Measurements from ENCODE around the gene ZMIZ1. TPM values are rescaled to one million over a fixed set of nuclear protein-coding genes. Genes with fewer than 3 reads are reported as not detected.

ZMIZ1 gene
- total RNA-seq, 2 experiments from 2014 or later: 14.6 to 15.5 TPM

GRCh38 chr10:79356104-79356503 lies 287.3 kb downstream of the ZMIZ1 start:
- H3K27ac Mint-ChIP-seq: no peak overlapping the region
- Histone ChIP-seq H3K9me3 (ENCODE audit: control insufficient read depth in 1 of 2, insufficient read depth in 1 of 2, low read length in 2 of 2) (no peaks in the 10 kb centered on the region), H3K4me1 (ENCODE audit: insufficient read depth, low read length) (peaks cover 12% of the 10 kb centered on the region), H3K4me3 (ENCODE audit: low read length) (no peak overlapping the region), H3K36me3 (ENCODE audit: insufficient read depth, low read length) (peaks cover 46% of the 10 kb centered on the region), H3K27ac (ENCODE audit: low read depth in 1 of 2, low read length in 2 of 2) (no peak overlapping the region), H3K27me3 (ENCODE audit: control insufficient read depth in 1 of 2, insufficient read depth in 2 of 2, low read length in 2 of 2) (no peaks in the 10 kb centered on the region)
- ChIA-PET POLR2A (no interaction called here), CTCF (no interaction called here)
- DNase-seq (peak in 3 of 14 experiments; percentile 12 to 44 (median 29)), ATAC-seq (ENCODE audit: poor library complexity) (no peak)
- H3K27me3 Mint-ChIP-seq: no peaks in the 10 kb centered on the region
- H3K4me3 Mint-ChIP-seq: no peak overlapping the region
- TF ChIP-seq CTCF (IDR thresholded peaks at IDR 0.05): no peak
- H3K4me1 Mint-ChIP-seq (ENCODE audit: low read depth): no peaks in the 10 kb centered on the region
- no peaks in the 10 kb centered on the region for H3K9me3 Mint-ChIP-seq
- intact Hi-C loops (cut with DNase I, micrococcal nuclease): no loop called here
- H3K36me3 Mint-ChIP-seq (ENCODE audit: low read depth): peaks cover 74% of the 10 kb centered on the region

DNA sequence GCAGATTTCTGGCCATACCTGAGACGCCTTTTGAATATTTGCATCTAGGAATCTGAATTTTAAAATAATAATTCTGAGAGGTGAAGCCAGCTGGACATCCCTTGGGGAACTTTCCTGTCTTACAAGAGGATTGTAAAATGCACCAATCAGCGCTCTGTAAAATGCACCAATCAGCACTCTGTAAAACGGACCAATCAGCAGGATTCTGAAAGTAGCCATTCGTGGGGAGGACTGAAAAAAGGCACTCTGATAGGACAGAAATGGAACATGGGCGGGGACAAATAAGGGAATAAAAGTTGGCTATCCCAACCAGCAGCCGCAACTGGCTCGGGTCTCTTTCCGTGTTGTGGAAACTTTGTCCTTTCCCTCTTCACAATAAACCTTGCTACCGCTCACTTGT lies 288.4 kb downstream of the ZMIZ1 start:
- Histone ChIP-seq H3K27ac (ENCODE audit: low read depth in 1 of 2, low read length in 2 of 2) (no peak overlapping the region), H3K4me3 (ENCODE audit: low read length) (no peak overlapping the region), H3K36me3 (ENCODE audit: insufficient read depth, low read length) (peaks cover 35% of the 10 kb centered on the region), H3K9me3 (ENCODE audit: control insufficient read depth in 1 of 2, insufficient read depth in 1 of 2, low read length in 2 of 2) (no peaks in the 10 kb centered on the region), H3K4me1 (ENCODE audit: insufficient read depth, low read length) (peaks cover 10% of the 10 kb centered on the region), H3K27me3 (ENCODE audit: control insufficient read depth in 1 of 2, insufficient read depth in 2 of 2, low read length in 2 of 2) (no peaks in the 10 kb centered on the region)
- CTCF ChIA-PET: interaction anchor here (2.0 kb wide), 1 partner anchor 17 kb away, joined by 8 read pairs; no protein-coding TSS in a partner anchor
- no peak for TF ChIP-seq CTCF (IDR thresholded peaks at IDR 0.05)
- no peak overlapping the region for H3K27ac Mint-ChIP-seq
- H3K36me3 Mint-ChIP-seq (ENCODE audit: low read depth): peaks cover 63% of the 10 kb centered on the region
- no peaks in the 10 kb centered on the region for H3K27me3 Mint-ChIP-seq
- peak in 2 of 14 experiments; percentile 1 to 11 for DNase-seq
- no peaks in the 10 kb centered on the region for H3K9me3 Mint-ChIP-seq
- H3K4me3 Mint-ChIP-seq: no peak overlapping the region
- ATAC-seq (ENCODE audit: poor library complexity): no peak
- intact Hi-C loops (cut with DNase I, micrococcal nuclease): no loop called here
- POLR2A ChIA-PET: interaction anchor here (1.4 kb wide), 1 partner anchor 71 kb away, joined by 3 read pairs; no protein-coding TSS in a partner anchor
- peaks cover 10% of the 10 kb centered on the region for H3K4me1 Mint-ChIP-seq (ENCODE audit: low read depth)

GRCh38 chr10:79358811-79359210 lies 290.0 kb downstream of the ZMIZ1 start:
- CTCF ChIA-PET: interaction anchor here (1.4 to 2.0 kb wide), 2 partner anchors 8 to 16 kb away, joined by 3 to 8 read pairs; no protein-coding TSS in a partner anchor
- H3K4me1 Mint-ChIP-seq (ENCODE audit: low read depth): peaks cover 11% of the 10 kb centered on the region
- no peak overlapping the region for H3K4me3 Mint-ChIP-seq
- Histone ChIP-seq H3K36me3 (ENCODE audit: insufficient read depth, low read length) (peaks cover 19% of the 10 kb centered on the region), H3K27ac (ENCODE audit: low read depth in 1 of 2, low read length in 2 of 2) (no peak overlapping the region), H3K9me3 (ENCODE audit: control insufficient read depth in 1 of 2, insufficient read depth in 1 of 2, low read length in 2 of 2) (no peaks in the 10 kb centered on the region), H3K27me3 (ENCODE audit: control insufficient read depth in 1 of 2, insufficient read depth in 2 of 2, low read length in 2 of 2) (no peaks in the 10 kb centered on the region), H3K4me3 (ENCODE audit: low read length) (no peak overlapping the region), H3K4me1 (ENCODE audit: insufficient read depth, low read length) (no peaks in the 10 kb centered on the region)
- DNase-seq (peak in 2 of 14 experiments; percentile 2 to 8), ATAC-seq (ENCODE audit: poor library complexity) (no peak)
- H3K36me3 Mint-ChIP-seq (ENCODE audit: low read depth): peaks cover 47% of the 10 kb centered on the region
- H3K27ac Mint-ChIP-seq: no peak overlapping the region
- POLR2A ChIA-PET: interaction anchor here (1.4 to 2.1 kb wide), 2 partner anchors 41 to 73 kb away, joined by 3 to 5 read pairs; no protein-coding TSS in a partner anchor
- no peak for TF ChIP-seq CTCF (IDR thresholded peaks at IDR 0.05)
- H3K9me3 Mint-ChIP-seq: no peaks in the 10 kb centered on the region
- intact Hi-C loops (cut with DNase I, micrococcal nuclease): no loop called here
- no peaks in the 10 kb centered on the region for H3K27me3 Mint-ChIP-seq

All from CD4-positive, alpha-beta T cell (primary cell).